Ectodermal cell (in vitro differentiated cells): ENCODE data around the gene NT5C3B.

Experiments used
- H3K27ac ChIP-seq: 2 replicates; pipeline ENCODE4 v1.7.0; 2013; ENCODE audit warnings: mild to moderate bottlenecking, low read depth, low read length; ENCODE audit not compliant: insufficient read depth, poor library complexity, severe bottlenecking
- H3K27me3 ChIP-seq: 2 replicates; pipeline ENCODE4 v1.7.0; 2013; ENCODE audit warnings: mild to moderate bottlenecking, low read length; ENCODE audit not compliant: insufficient read depth, control insufficient read depth, poor library complexity, severe bottlenecking
- H3K36me3 ChIP-seq: one replicate; pipeline ENCODE4 v1.7.0; 2013; ENCODE audit warnings: low read length; ENCODE audit not compliant: control insufficient read depth, insufficient read depth
- H3K4me1 ChIP-seq: one replicate; pipeline ENCODE4 v1.7.0; 2013; ENCODE audit warnings: low read length; ENCODE audit not compliant: control insufficient read depth, insufficient read depth
- H3K4me3 ChIP-seq: 2 replicates; pipeline ENCODE4 v1.7.0; 2013; ENCODE audit warnings: low read depth, low read length, control low read depth; ENCODE audit not compliant: insufficient read depth
- H3K9me3 ChIP-seq: 2 replicates; pipeline ENCODE4 v1.7.0; 2013; ENCODE audit warnings: mild to moderate bottlenecking, low read length, moderate library complexity; ENCODE audit not compliant: control insufficient read depth
- WGBS, 2 experiments: methylation state at CpG; one replicate each; pipeline ENCODE4 v1.1.7; 2013; ENCODE audit warnings: missing lambda C conversion rate in 2 of 2; 5-methylcytosine and 5-hydroxymethylcytosine counted together

Gene NT5C3B

GRCh38 chr17:41796121-41796895 is 39.7 kb downstream of the NT5C3B start:
- H3K27ac ChIP-seq: no peak overlapping the region
- no peak overlapping the region for H3K4me3 ChIP-seq
- H3K27me3 ChIP-seq: no peaks in the 10 kb centered on the region
- H3K9me3 ChIP-seq: no peaks in the 10 kb centered on the region
- 92 to 97% methylated on average over 10 of the region's 10 CpGs for WGBS, 2 experiments
- peaks cover 29% of the 10 kb centered on the region for H3K4me1 ChIP-seq
- H3K36me3 ChIP-seq: no peaks in the 10 kb centered on the region

GRCh38 chr17:41794540-41794975 is 41.5 kb downstream of the NT5C3B start:
- H3K27ac ChIP-seq: no peak overlapping the region
- H3K27me3 ChIP-seq: no peaks in the 10 kb centered on the region
- no peak overlapping the region for H3K4me3 ChIP-seq
- no peaks in the 10 kb centered on the region for H3K9me3 ChIP-seq
- no peaks in the 10 kb centered on the region for H3K36me3 ChIP-seq
- H3K4me1 ChIP-seq: peaks cover 21% of the 10 kb centered on the region
- WGBS, 2 experiments: 92 to 96% methylated on average over 5 of the region's 5 CpGs

DNA sequence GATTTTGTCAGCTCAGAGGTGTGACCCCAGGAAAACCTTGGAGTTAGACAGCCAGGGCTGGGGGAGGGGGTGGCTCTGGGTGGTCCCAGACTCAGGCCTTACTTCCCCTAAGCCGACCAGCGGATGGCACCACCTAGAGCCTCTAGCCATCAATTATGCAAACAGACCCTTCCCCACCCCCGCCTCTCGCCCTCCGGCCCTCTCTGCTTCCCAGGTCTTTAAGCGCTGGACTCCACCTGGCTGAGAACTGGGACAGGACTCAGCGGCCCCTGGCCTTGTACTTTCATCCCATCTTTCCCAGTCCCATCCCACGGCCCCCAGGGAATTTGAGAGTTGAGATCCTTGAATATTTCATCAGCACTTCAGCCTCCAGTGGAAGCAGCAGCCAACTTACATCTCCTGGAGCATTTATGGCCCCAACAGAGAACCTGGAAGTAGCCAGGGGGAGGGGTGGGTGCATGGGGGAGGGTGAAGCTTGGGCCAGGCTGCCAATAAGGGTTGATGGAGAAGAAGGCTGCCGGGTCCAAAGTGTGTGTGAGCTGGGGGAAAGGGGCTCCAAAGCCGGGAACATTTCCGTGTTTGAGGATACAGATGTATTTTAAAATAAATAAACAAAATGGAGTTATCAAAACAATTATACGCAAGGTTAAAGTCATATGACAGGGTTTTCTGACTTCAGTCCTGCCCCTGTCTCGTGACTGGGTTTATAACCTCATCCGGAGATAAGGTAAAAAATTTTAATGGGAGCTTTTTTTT is 42.1 kb downstream of the NT5C3B start:
- Histone ChIP-seq H3K27ac (no peak overlapping the region), H3K9me3 (no peaks in the 10 kb centered on the region), H3K4me1 (peaks cover 21% of the 10 kb centered on the region), H3K36me3 (no peaks in the 10 kb centered on the region), H3K4me3 (no peak overlapping the region), H3K27me3 (no peaks in the 10 kb centered on the region)
- WGBS, 2 experiments: 28 to 31% methylated on average over 12 to 14 of the region's 14 CpGs

- 37 to 39% methylated on average over 22 of the region's 22 CpGs for WGBS, 2 experiments
- H3K9me3 ChIP-seq: no peaks in the 10 kb centered on the region
- H3K4me3 ChIP-seq: no peak overlapping the region
- peaks cover 21% of the 10 kb centered on the region for H3K4me1 ChIP-seq
- no peaks in the 10 kb centered on the region for H3K27me3 ChIP-seq
- peak overlapping the region; percentile 60 for H3K27ac ChIP-seq
- no peaks in the 10 kb centered on the region for H3K36me3 ChIP-seq
These were observed 42.9 kb downstream of the NT5C3B start for GRCh38 chr17:41792845-41793783.

- Histone ChIP-seq H3K36me3 (no peaks in the 10 kb centered on the region), H3K27me3 (no peaks in the 10 kb centered on the region), H3K9me3 (no peaks in the 10 kb centered on the region), H3K4me1 (peaks cover 9% of the 10 kb centered on the region), H3K4me3 (no peak overlapping the region), H3K27ac (no peak overlapping the region)
- 30 to 39% methylated on average over 3 to 4 of the region's 4 CpGs for WGBS, 2 experiments
These were observed 49.0 kb downstream of the NT5C3B start for GRCh38 chr17:41787021-41787418.

- H3K4me3 ChIP-seq: peak within 1 kb of the TSS; percentile 75
- WGBS, 2 experiments: 0% methylated on average over 79 of the region's 79 CpGs
- H3K9me3 ChIP-seq: no peaks in the 10 kb centered on the region
- H3K36me3 ChIP-seq: no peaks in the 10 kb centered on the region
- H3K4me1 ChIP-seq: peaks cover 15% of the 10 kb centered on the region
- H3K27ac ChIP-seq: peak within 1 kb of the TSS; percentile 82
- no peaks in the 10 kb centered on the region for H3K27me3 ChIP-seq
These were observed 49.6 kb downstream of the NT5C3B start, which contains the start of gene JUP for GRCh38 chr17:41786227-41787020. TSS of gene JUP (minus strand) at chr17:41786711. CDS start at chr17:41771854, 14,857 bp downstream.

DNA sequence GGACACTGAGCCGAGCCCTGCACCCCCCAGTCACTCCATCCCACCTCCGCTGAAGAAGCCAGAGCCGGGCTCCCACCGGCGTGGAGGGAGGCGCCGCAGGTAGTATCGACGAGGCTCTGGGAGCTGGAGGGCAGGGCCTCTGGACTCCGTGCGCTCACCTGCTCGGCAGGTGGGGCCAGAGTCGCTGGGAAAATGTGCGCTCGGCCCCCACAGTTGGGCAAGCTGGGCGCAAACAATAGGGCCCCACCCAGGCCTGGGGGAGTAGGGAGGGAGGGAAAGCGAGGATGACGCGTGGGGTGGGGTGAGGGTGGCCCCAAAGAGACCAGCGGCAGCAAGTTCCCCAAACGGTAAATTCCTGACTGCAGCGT is 50.2 kb downstream of the NT5C3B start:
- WGBS, 2 experiments: 0 to 1% methylated on average over 22 of the region's 22 CpGs
- H3K27ac ChIP-seq: peak overlapping the region; percentile 82

DNA sequence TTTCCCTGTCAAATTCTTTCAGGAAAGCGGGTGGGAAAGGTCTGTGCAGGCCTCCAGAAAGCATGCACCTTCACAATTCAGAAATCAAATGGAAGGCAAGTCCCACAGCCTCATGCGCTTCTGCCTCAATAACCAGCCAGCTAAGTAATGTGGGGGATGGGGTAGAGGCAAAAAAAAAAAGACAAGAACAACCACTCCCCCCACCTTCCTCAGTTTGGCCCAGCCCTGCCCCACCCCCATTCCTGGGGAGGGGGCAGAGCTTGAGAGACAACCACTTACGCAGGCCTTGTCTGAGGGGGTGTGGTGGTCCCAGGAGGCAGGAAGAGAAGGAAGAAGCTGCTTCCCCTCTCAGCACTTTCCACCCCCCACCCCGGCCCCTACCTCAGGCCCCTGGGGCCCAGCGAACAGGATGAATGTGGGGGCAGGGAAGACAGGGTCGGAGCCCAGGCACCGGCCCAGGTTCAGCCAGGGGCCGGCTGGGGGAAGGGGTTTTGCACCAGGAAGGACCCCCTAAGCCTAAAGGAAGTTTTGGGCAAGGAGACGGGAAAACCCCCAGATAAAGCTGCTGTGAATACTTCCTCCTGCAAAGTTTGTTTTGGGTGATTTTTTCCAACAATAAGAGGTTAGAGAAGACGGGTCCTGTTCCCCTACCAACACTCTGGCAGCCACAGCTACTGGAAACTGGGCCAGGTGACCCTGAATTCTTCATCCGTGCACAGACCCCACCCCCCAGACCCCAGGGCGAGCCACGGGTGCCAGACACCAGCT is 50.8 kb downstream of the NT5C3B start:
- Histone ChIP-seq H3K4me1 (peaks cover 17% of the 10 kb centered on the region), H3K27me3 (no peaks in the 10 kb centered on the region), H3K27ac (peak overlapping the region; percentile 90), H3K36me3 (no peaks in the 10 kb centered on the region), H3K4me3 (peak overlapping the region; percentile 75), H3K9me3 (no peaks in the 10 kb centered on the region)
- WGBS, 2 experiments: 0 to 1% methylated on average over 11 to 12 of the region's 13 CpGs

More for the DNA sequence above, 50.2 kb downstream of the NT5C3B start:
- H3K27me3 ChIP-seq: no peaks in the 10 kb centered on the region
- no peaks in the 10 kb centered on the region for H3K9me3 ChIP-seq
- H3K4me3 ChIP-seq: peak overlapping the region; percentile 75
- H3K4me1 ChIP-seq: peaks cover 17% of the 10 kb centered on the region
- no peaks in the 10 kb centered on the region for H3K36me3 ChIP-seq
